Activated naive CD4-positive, alpha-beta T cell treated with anti-CD3 and anti-CD28 coated beads for 36 hours (primary cell): ENCODE measurements around the gene TUBB2A. TPM values are rescaled to one million over a fixed set of nuclear protein-coding genes. Genes with fewer than 3 reads are reported as not detected.
"Not testable (repeated sequence)": the region's sequence is repeated elsewhere in the genome, so short reads cannot be mapped to it uniquely, and the experiment has no call there.

Source experiments
- CTCF ChIA-PET: fragments of 350-600 bp; sonication (Branson Sonifier 250); formaldehyde crosslinking; loops from one replicate; lab custom pipeline; 2021; ENCODE audit warnings: antibody characterized with exemption; lab: Charles Lee
- DNase-seq: peaks from one replicate; pipeline ENCODE4 v3.0.0-alpha.2; 2020
- H3K27ac Mint-ChIP-seq: one replicate; pipeline ENCODE4 v1.8.0; 2021; ENCODE audit warnings: mild to moderate bottlenecking, mixed read lengths
- H3K27me3 Mint-ChIP-seq: one replicate; pipeline ENCODE4 v1.8.0; 2021; ENCODE audit warnings: low read depth, mixed read lengths
- H3K36me3 Mint-ChIP-seq: one replicate; pipeline ENCODE4 v1.8.0; 2021; ENCODE audit warnings: low read depth, mixed read lengths
- H3K4me1 Mint-ChIP-seq: one replicate; pipeline ENCODE4 v1.8.0; 2021; ENCODE audit warnings: low read depth, mixed read lengths
- H3K4me3 Mint-ChIP-seq: one replicate; pipeline ENCODE4 v1.8.0; 2021; ENCODE audit warnings: mild to moderate bottlenecking, moderate library complexity, mixed read lengths
- H3K9me3 Mint-ChIP-seq: one replicate; pipeline ENCODE4 v1.8.0; 2021; ENCODE audit warnings: mixed read lengths
- intact Hi-C: fragments of 100-400 bp; cut with micrococcal nuclease; formaldehyde crosslinking; loops from one replicate; pipeline ENCODE4 v1.15.1; 2023
- total RNA-seq, 2 experiments: library from RNA; stranded (reverse); gene quantifications; one replicate each; pipeline ENCODE4 v1.2.3, GENCODE V29; 2021

TUBB2A gene
- total RNA-seq, 2 experiments from 2014 or later = 1.0 to 1.2 TPM

- Mint-ChIP-seq H3K27me3 (peaks cover 6% of the 10 kb centered on the region), H3K4me3 (no peak overlapping the region), H3K9me3 (peaks cover 6% of the 10 kb centered on the region), H3K27ac (no peak overlapping the region), H3K36me3 (no peaks in the 10 kb centered on the region), H3K4me1 (no peaks in the 10 kb centered on the region)
- DNase-seq = no peak
- CTCF ChIA-PET = no interaction called here
- intact Hi-C loops = loop anchor here (2.0 kb wide), 1 partner anchor 13 kb away; no protein-coding TSS in a partner anchor
Observed at GRCh38 chr6:3195420-3195694, 38.0 kb upstream of the TUBB2A start.

DNA sequence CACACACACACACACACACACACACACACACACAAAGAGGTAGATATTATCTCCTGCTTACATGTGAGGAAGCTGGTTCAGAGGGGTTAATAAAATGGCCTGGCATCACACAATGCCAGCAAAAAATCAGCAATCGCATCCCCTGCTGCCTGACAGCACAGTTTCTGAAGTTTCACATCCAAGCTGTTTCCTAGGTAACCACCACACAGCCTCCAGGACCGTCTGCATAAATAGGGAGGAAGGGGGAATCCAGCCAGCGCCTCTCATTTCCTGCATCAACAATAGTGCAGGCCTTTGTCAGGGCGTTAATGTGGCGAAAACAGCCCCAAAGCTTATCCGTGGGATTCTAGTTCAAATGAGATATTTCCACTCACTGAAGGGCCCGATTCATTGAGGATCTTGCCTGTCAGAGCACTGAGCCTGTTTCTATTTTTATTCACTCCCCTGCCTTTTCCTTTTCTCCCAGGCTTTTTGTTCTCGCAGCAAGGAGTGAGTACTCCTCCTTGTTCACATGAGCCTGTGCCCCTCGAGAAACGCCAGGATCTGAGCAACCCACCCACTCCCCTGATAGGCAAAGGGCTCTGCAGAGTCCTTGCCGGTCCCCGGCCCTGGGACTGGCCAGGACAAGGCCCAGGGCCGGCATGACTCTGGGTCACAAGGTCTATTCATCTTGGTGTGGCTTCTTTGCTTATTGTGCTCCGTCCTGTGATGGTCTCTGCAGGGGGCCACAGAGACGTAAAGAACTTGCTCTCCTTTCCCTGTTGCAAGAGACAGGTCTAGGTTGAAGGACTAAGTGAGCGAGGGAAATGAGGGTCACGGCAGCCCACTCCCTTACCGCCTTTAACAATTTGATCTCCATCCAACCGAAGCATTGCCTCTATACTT, 37.4 kb upstream of the TUBB2A start:
- Mint-ChIP-seq H3K4me1 (no peaks in the 10 kb centered on the region), H3K27ac (no peak overlapping the region), H3K27me3 (peaks cover 2% of the 10 kb centered on the region), H3K36me3 (no peaks in the 10 kb centered on the region), H3K9me3 (peaks cover 6% of the 10 kb centered on the region), H3K4me3 (no peak overlapping the region)
- intact Hi-C loops = loop anchor here (2.0 kb wide), 1 partner anchor 14 kb away; no protein-coding TSS in a partner anchor
- CTCF ChIA-PET = interaction anchor here (0.5 to 1.3 kb wide), 5 partner anchors 10 to 254 kb away, joined by 3 to 5 read pairs (median 4); no protein-coding TSS in a partner anchor
- DNase-seq = peak; percentile 62

DNA sequence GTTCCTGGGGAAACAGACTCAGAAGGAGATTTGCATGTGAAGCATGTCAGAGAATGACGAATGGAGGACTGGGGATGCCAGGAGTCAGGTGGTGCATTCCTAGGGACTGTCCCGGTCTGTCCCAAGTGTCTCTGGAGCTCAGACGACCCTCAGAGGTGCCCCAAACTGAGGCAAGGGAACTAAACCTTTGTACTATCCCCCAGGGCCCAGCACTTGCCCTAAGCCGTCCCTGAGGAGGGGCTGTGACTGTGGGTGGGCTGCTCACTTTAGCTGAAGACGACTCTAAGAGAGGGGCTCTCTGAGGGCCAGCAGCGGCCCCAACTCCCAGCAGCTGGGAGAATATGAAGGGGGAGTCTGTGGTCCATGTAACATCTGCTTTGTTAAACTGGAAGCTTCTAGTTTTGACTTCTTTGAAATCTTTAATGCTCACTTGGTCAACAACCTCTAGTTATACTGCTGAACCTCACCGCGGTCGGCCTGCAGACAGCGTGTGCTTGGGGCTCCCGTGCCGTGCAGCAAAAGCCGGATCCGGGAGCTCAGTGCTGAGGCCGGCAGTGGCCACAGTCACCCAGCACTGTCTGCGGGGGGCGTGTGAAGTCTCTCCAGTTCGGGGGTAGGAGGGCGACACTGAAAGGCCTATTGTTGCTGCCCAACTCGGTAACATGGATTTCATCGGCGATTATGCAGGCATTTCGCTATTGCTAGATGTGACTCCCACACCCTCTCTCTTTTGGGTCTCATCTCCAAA, 35.9 kb upstream of the TUBB2A start:
- H3K9me3 Mint-ChIP-seq = no peaks in the 10 kb centered on the region
- no peaks in the 10 kb centered on the region for H3K27me3 Mint-ChIP-seq
- no peaks in the 10 kb centered on the region for H3K36me3 Mint-ChIP-seq
- H3K27ac Mint-ChIP-seq = no peak overlapping the region
- CTCF ChIA-PET = interaction anchor here (0.7 kb wide), 1 partner anchor 62 kb away, joined by 4 read pairs; no protein-coding TSS in a partner anchor
- no peak overlapping the region for H3K4me3 Mint-ChIP-seq
- H3K4me1 Mint-ChIP-seq = no peaks in the 10 kb centered on the region
- intact Hi-C loops = no loop called here
- DNase-seq = no peak

GRCh38 chr6:3190779-3191178, 33.4 kb upstream of the TUBB2A start:
- H3K4me3 Mint-ChIP-seq = no peak overlapping the region
- DNase-seq = no peak
- no peaks in the 10 kb centered on the region for H3K4me1 Mint-ChIP-seq
- CTCF ChIA-PET = no interaction called here
- no peaks in the 10 kb centered on the region for H3K9me3 Mint-ChIP-seq
- H3K27ac Mint-ChIP-seq = no peak overlapping the region
- intact Hi-C loops = no loop called here
- no peaks in the 10 kb centered on the region for H3K36me3 Mint-ChIP-seq
- H3K27me3 Mint-ChIP-seq = peaks cover 4% of the 10 kb centered on the region

GRCh38 chr6:3190056-3190455, 32.7 kb upstream of the TUBB2A start:
- no peaks in the 10 kb centered on the region for H3K9me3 Mint-ChIP-seq
- H3K4me3 Mint-ChIP-seq = no peak overlapping the region
- intact Hi-C loops = no loop called here
- H3K36me3 Mint-ChIP-seq = no peaks in the 10 kb centered on the region
- H3K4me1 Mint-ChIP-seq = no peaks in the 10 kb centered on the region
- no peak overlapping the region for H3K27ac Mint-ChIP-seq
- DNase-seq = no peak
- CTCF ChIA-PET = no interaction called here
- peaks cover 4% of the 10 kb centered on the region for H3K27me3 Mint-ChIP-seq

- H3K4me1 Mint-ChIP-seq, H3K9me3 Mint-ChIP-seq, H3K36me3 Mint-ChIP-seq, DNase-seq, H3K4me3 Mint-ChIP-seq, H3K27me3 Mint-ChIP-seq, H3K27ac Mint-ChIP-seq, CTCF ChIA-PET, intact Hi-C loops: not testable (repeated sequence)
Observed at GRCh38 chr6:3189192-3189591, 31.8 kb upstream of the TUBB2A start.

DNA sequence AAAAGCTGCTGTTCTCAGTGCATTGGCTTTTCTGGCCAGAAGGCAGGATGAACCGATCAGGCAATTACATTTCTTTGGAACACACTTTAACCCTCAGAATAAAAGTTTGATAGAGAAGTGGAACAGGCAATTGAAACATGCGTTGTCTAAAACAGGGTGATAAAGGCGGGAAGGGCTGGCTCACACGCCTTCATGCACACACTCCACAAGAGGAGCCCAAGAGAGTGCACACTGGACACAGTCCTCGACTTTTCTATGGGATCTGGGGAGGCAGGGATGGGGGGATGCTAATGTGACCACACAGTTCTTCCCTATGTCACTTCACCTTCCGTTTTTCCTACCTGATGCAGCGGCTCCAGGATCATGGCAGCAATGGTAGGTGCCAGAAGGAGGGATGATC, 30.9 kb upstream of the TUBB2A start:
- intact Hi-C loops = no loop called here

GRCh38 chr6:3186974-3187382, 29.6 kb upstream of the TUBB2A start:
- intact Hi-C loops = no loop called here
- Mint-ChIP-seq H3K27ac (no peak overlapping the region), H3K36me3 (no peaks in the 10 kb centered on the region), H3K4me1 (no peaks in the 10 kb centered on the region), H3K27me3 (peaks cover 4% of the 10 kb centered on the region), H3K4me3 (no peak overlapping the region), H3K9me3 (no peaks in the 10 kb centered on the region)
- CTCF ChIA-PET = interaction anchor here (1.0 to 1.4 kb wide), 2 partner anchors 23 to 65 kb away, joined by 3 to 6 read pairs; no protein-coding TSS in a partner anchor
- DNase-seq = no peak

More for the DNA sequence above, 30.9 kb upstream of the TUBB2A start:
- no peak overlapping the region for H3K27ac Mint-ChIP-seq
- no peak overlapping the region for H3K4me3 Mint-ChIP-seq
- DNase-seq = no peak
- H3K36me3 Mint-ChIP-seq = no peaks in the 10 kb centered on the region
- no peaks in the 10 kb centered on the region for H3K4me1 Mint-ChIP-seq
- CTCF ChIA-PET = no interaction called here
- H3K9me3 Mint-ChIP-seq = no peaks in the 10 kb centered on the region
- H3K27me3 Mint-ChIP-seq = peaks cover 4% of the 10 kb centered on the region

DNA sequence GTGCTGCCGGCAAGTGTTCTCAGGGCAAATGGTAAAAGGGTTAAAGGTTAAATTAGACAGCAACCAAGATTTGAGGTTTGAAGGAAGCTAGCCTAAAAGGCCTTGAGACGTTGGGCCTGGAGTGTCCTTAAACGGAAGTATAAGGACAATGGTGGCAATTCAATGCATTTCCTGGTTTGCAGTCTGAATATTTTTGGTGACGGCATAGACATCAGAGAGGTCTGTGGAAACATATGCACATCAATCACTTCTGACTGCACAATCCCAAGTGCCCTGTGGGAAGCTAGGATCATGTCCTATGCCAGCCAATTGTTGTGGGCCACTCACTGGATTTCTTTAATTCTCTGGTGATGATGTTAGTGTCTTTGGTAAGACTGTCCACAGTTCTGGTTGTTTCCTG, 25.7 kb upstream of the TUBB2A start:
- Mint-ChIP-seq H3K9me3 (no peaks in the 10 kb centered on the region), H3K27ac (no peak overlapping the region), H3K4me1 (no peaks in the 10 kb centered on the region), H3K27me3 (peaks cover 6% of the 10 kb centered on the region), H3K4me3 (no peak overlapping the region), H3K36me3 (no peaks in the 10 kb centered on the region)
- DNase-seq = no peak
- CTCF ChIA-PET = interaction anchor here (0.6 kb wide), 1 partner anchor 76 kb away, joined by 3 read pairs; no protein-coding TSS in a partner anchor
- intact Hi-C loops = no loop called here

GRCh38 chr6:3181105-3181504, 23.8 kb upstream of the TUBB2A start:
- intact Hi-C loops = no loop called here
- CTCF ChIA-PET = interaction anchor here (0.6 kb wide), 1 partner anchor 92 kb away, joined by 3 read pairs; no protein-coding TSS in a partner anchor
- Mint-ChIP-seq H3K9me3 (no peaks in the 10 kb centered on the region), H3K27ac (no peak overlapping the region), H3K4me1 (peaks cover 7% of the 10 kb centered on the region), H3K27me3 (peaks cover 2% of the 10 kb centered on the region), H3K36me3 (no peaks in the 10 kb centered on the region), H3K4me3 (no peak overlapping the region)
- DNase-seq = no peak

DNA sequence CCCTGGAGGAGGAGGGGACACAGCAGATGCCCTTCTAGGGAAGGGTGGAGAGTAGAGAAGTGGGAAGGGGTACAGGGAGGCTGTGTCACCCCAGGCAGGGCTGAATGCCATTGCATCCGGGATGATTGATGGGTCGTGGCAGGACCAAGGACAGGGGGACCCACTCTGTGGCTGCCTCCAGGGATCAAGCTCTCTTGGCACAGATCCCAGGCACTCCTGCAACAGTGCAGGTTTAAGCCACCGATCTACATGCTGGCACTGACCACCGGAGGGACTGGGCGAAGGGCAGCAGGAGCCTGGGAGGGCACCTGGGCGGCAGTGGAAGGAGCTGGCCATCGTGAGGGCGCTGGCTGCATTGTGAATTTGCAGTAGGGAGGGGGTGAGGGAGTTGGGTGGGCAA, 22.6 kb upstream of the TUBB2A start:
- H3K27me3 Mint-ChIP-seq, DNase-seq, H3K9me3 Mint-ChIP-seq, H3K4me1 Mint-ChIP-seq, H3K36me3 Mint-ChIP-seq, CTCF ChIA-PET, H3K27ac Mint-ChIP-seq, intact Hi-C loops: not testable (repeated sequence)
- peak overlapping the region; percentile 50 for H3K4me3 Mint-ChIP-seq

DNA sequence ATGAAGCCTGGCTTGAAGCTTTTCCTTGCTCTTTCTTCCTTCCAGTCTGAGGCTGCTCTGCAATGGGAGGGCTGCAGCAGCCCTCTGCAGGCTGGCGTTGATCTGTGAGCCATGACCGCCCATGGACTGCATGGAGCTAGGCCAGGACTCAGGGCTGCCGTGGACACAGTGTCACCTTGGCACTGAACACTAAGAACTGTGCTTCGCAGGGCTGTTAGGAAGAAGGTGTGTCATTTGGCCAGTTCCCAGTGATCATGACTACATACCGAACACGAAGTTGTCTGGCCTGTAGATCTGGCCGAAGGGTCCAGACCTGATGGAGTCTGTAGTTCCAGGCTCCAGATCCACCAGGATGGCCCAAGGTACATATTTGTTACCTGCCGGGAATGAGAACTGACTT, 21.3 kb upstream of the TUBB2A start:
- DNase-seq, intact Hi-C loops, H3K4me3 Mint-ChIP-seq, H3K9me3 Mint-ChIP-seq, H3K27ac Mint-ChIP-seq, H3K4me1 Mint-ChIP-seq, H3K27me3 Mint-ChIP-seq, CTCF ChIA-PET, H3K36me3 Mint-ChIP-seq: not testable (repeated sequence)
